K562 (cell line): ENCODE results near the gene ZP1. TPM values are rescaled to one million over a fixed set of nuclear protein-coding genes. Genes with fewer than 3 reads are reported as not detected.

Experiments used
- CREM ChIP-seq: IDR thresholded peaks from 2 replicates; pipeline ENCODE4 v1.6.1; 2014; ENCODE audit warnings: antibody characterized with exemption, low read depth
- E2F5 ChIP-seq: sonication (generic); formaldehyde crosslinking; IDR thresholded peaks from 2 replicates; pipeline ENCODE4 v1.8.0; 2022; ENCODE audit warnings: mild to moderate bottlenecking, missing genetic modification reagents
- E2F6 ChIP-seq, 2 experiments: IDR thresholded peaks; 2 replicates each; pipeline ENCODE4 v1.6.1; 2011; ENCODE audit warnings: borderline replicate concordance in 1 of 2, control low read depth in 1 of 2, low read depth in 1 of 2, low read length in 1 of 2, mild to moderate bottlenecking in 1 of 2, mixed read lengths in 1 of 2, moderate library complexity in 1 of 2; ENCODE audit not compliant: insufficient read depth in 1 of 2, insufficient read length in 1 of 2, poor library complexity in 1 of 2, severe bottlenecking in 1 of 2; ENCODE audit errors: extremely low read depth in 1 of 2
- ELK3 ChIP-seq: fragments of 450-650 bp; formaldehyde crosslinking; IDR thresholded peaks from 2 replicates; pipeline ENCODE4 v1.4.0; 2020; ENCODE audit warnings: mild to moderate bottlenecking
- FUS ChIP-seq: fragments of 200-400 bp; formaldehyde crosslinking; optimal IDR thresholded peaks from 2 replicates; pipeline ENCODE3; 2017; ENCODE audit warnings: low read depth, low read length
- HCFC1 ChIP-seq: IDR thresholded peaks from 2 replicates; pipeline ENCODE4 v1.6.1; 2012; ENCODE audit warnings: low read depth, low read length, improper control_type of control experiment
- JUND ChIP-seq, 2 experiments: IDR thresholded peaks; 2 replicates in 1 of 2; 3 replicates in 1 of 2; pipeline ENCODE4 v1.6.1; 2011; ENCODE audit warnings: borderline replicate concordance in 2 of 2, low read depth in 2 of 2, low read length in 2 of 2, improper control_type of control experiment in 1 of 2, missing biosample characterization in 1 of 2, missing genetic modification characterization in 1 of 2, missing genetic modification reagents in 1 of 2
- KAT8 ChIP-seq: fragments of 450-650 bp; IDR thresholded peaks from 2 replicates; pipeline ENCODE4 v1.6.1; 2016; ENCODE audit warnings: low read depth, mild to moderate bottlenecking
- MBD2 ChIP-seq: sonication (generic); IDR thresholded peaks from 2 replicates; pipeline ENCODE4 v1.6.1; 2016; ENCODE audit warnings: low read depth, borderline replicate concordance
- NBN ChIP-seq: fragments of 450-650 bp; IDR thresholded peaks from 2 replicates; pipeline ENCODE4 v1.6.1; 2016; ENCODE audit warnings: low read depth, mild to moderate bottlenecking
- NFYB ChIP-seq: IDR thresholded peaks from 2 replicates; pipeline ENCODE4 v1.6.1; 2011; ENCODE audit warnings: mild to moderate bottlenecking, moderate library complexity; ENCODE audit not compliant: insufficient read length; ENCODE audit errors: extremely low read depth
- POLR2G ChIP-seq: fragments of 200-400 bp; formaldehyde crosslinking; IDR thresholded peaks from 2 replicates; pipeline ENCODE4 v1.6.1; 2017; ENCODE audit warnings: low read depth, mild to moderate bottlenecking, antibody characterized with exemption, low read length, moderate library complexity
- RNF2 ChIP-seq: sonication (generic); IDR thresholded peaks from 2 replicates; pipeline ENCODE4 v1.6.1; 2016
- TGIF2 ChIP-seq: sonication (generic); formaldehyde crosslinking; IDR thresholded peaks from 2 replicates; pipeline ENCODE4 v1.8.1; 2022; ENCODE audit warnings: mild to moderate bottlenecking, missing genetic modification reagents, moderate library complexity
- TSHZ1 ChIP-seq: fragments of 250-450 bp; sonication (Bioruptor Pico); IDR thresholded peaks from 2 replicates; pipeline ENCODE4 v1.4.0; 2020; ENCODE audit warnings: mild to moderate bottlenecking, moderate library complexity
- ZNF395 ChIP-seq: fragments of 200-800 bp; sonication (Bioruptor generic); IDR thresholded peaks from 2 replicates; pipeline ENCODE4 v1.6.1; 2017; ENCODE audit warnings: missing genetic modification characterization, missing compliant biosample characterization
- ZNF507 ChIP-seq: conservative IDR thresholded peaks from 2 replicates; pipeline ENCODE4 v1.6.1; 2017; ENCODE audit warnings: missing genetic modification characterization, missing compliant biosample characterization
- ZNF717 ChIP-seq: fragments of 250-450 bp; sonication (Bioruptor Pico); IDR thresholded peaks from 2 replicates; pipeline ENCODE4 v1.5.0; 2021
- polyA plus RNA-seq, 8 experiments: library from polyadenylated mRNA; depleted of rRNA in 4 of 8; stranded (reverse) in 5 of 8; unstranded in 3 of 8; fragments of >200 nt; fragmentation: Nextera tagmentation in 2 of 8; fragmentation: Illumina TruSeq in 1 of 8; extraction: Ambion mirVana in 2 of 8; extraction: Trizol in 1 of 8; gene quantifications; 2 replicates each; pipeline versions ENCODE4 v1.2.1 to v1.2.3, GENCODE V29; 2011 to 2014; ENCODE audit warnings: inconsistent platforms in 1 of 8, missing spikeins in 1 of 8
- total RNA-seq, 7 experiments: library from RNA; depleted of rRNA in 6 of 7; stranded (reverse); fragments of >200 nt in 6 of 7; fragmentation: Illumina TruSeq in 2 of 7; extraction: Trizol in 2 of 7; gene quantifications; 2 replicates each; pipeline versions ENCODE4 v1.2.1 to v1.2.3, GENCODE V29; 2011 to 2021; ENCODE audit warnings: low replicate concordance in 1 of 7

The ZP1 gene
- total and polyA plus RNA-seq, 9 of the 15 experiments (the other 6 are each of a cell fraction or from before 2014, with no cell fraction given): 0.11 to 0.15 TPM; not detected in 7

GRCh38 chr11:60906132-60906972 lies 39.0 kb downstream of the ZP1 start, which contains the start of gene PRPF19 (continued):
- TF ChIP-seq TSHZ1: no peak
- TF ChIP-seq NBN: no peak
- TF ChIP-seq KAT8: no peak
- peak; percentile 93; the same call in 1 of the 2 replicates for TF ChIP-seq TGIF2
- peak; percentile 72 to 77 for TF ChIP-seq E2F6 (IDR thresholded peaks at IDR 0.05; ENCODE audit: borderline replicate concordance in 1 of 2, extremely low read depth in 1 of 2, insufficient read depth in 1 of 2, insufficient read length in 1 of 2, low read depth in 1 of 2, low read length in 1 of 2, poor library complexity in 1 of 2, severe bottlenecking in 1 of 2)
- TF ChIP-seq ZNF507 (tag): no peak
- TF ChIP-seq MBD2: peak; percentile 65
- peak; percentile 56; the same call in 1 of the 2 replicates for TF ChIP-seq CREM
- peak; percentile 93 for TF ChIP-seq HCFC1
- peak; percentile 72 for TF ChIP-seq E2F5 (CRISPR knock-in tag)
- TF ChIP-seq POLR2G: peak; percentile 99
- TF ChIP-seq ZNF395 (CRISPR knock-in tag): no peak
- TF ChIP-seq NFYB: peak; percentile 5
- TF ChIP-seq FUS: peak; percentile 38
- 0 out of 2 replicates have a peak, but pooled peaks have one; percentile 41 for TF ChIP-seq JUND (IDR thresholded peaks at IDR 0.05; ENCODE audit: borderline replicate concordance, low read depth, low read length)
- TF ChIP-seq JUND (tag; IDR thresholded peaks at IDR 0.05; ENCODE audit: borderline replicate concordance, low read depth, low read length): no peak
- TF ChIP-seq ELK3: no peak
- peak; percentile 19; the same call in 1 of the 2 replicates for TF ChIP-seq RNF2
- TF ChIP-seq ZNF717: no peak
